K562 (cell line): ENCODE measurements around the gene PLD1.

Experiments used
- SMAD1 ChIP-seq: fragments of 150-350 bp; IDR thresholded peaks from 2 replicates; pipeline ENCODE4 v1.6.1; 2014; ENCODE audit warnings: low read length, low read depth; ENCODE audit not compliant: partially characterized antibody
- ZFP36 ChIP-seq: fragments of 150-350 bp; IDR thresholded peaks from 2 replicates; pipeline ENCODE4 v1.6.1; 2018; ENCODE audit warnings: low read length, low read depth; ENCODE audit not compliant: partially characterized antibody
- TF ChIP-seq, protein P1 (sequence below), 3 experiments: IDR thresholded peaks in 2 of 3; conservative IDR thresholded peaks in 1 of 3; 2 replicates each; pipeline ENCODE4 v1.5.1; 2011 to 2012; ENCODE audit warnings: low read length in 3 of 3, mild to moderate bottlenecking in 3 of 3, control low read depth in 2 of 3, improper control_type of control experiment in 1 of 3, inconsistent platforms in 1 of 3, low read depth in 1 of 3, mixed read lengths in 1 of 3, moderate library complexity in 1 of 3; ENCODE audit not compliant: insufficient read depth in 2 of 3
- TF ChIP-seq, protein P2 (sequence below): fragments of 450-650 bp; IDR thresholded peaks from 2 replicates; pipeline ENCODE4 v1.6.1; 2018; ENCODE audit not compliant: partially characterized antibody

DNA sequence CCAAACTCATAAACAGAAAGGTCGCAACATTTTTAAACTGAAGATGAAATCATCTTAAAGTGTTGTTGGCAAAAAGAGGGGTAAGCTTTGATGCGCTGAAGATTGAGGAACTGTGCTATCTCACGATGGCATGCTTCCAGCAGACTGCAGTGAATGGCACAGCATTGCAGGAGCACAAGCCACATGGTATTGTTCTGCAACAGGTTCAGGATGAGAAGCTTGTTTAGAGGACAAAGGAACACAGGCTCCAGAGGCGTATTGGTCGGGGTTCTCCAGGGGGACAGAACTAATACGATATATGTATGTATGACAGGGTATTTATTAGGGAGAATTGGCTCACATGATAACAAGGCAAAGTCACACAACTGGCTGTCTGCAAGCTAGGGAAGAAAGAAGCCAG lies 13.8 kb upstream of the PLD1 start:
- TF ChIP-seq ZFP36: no peak
- TF ChIP-seq, protein P1, sequence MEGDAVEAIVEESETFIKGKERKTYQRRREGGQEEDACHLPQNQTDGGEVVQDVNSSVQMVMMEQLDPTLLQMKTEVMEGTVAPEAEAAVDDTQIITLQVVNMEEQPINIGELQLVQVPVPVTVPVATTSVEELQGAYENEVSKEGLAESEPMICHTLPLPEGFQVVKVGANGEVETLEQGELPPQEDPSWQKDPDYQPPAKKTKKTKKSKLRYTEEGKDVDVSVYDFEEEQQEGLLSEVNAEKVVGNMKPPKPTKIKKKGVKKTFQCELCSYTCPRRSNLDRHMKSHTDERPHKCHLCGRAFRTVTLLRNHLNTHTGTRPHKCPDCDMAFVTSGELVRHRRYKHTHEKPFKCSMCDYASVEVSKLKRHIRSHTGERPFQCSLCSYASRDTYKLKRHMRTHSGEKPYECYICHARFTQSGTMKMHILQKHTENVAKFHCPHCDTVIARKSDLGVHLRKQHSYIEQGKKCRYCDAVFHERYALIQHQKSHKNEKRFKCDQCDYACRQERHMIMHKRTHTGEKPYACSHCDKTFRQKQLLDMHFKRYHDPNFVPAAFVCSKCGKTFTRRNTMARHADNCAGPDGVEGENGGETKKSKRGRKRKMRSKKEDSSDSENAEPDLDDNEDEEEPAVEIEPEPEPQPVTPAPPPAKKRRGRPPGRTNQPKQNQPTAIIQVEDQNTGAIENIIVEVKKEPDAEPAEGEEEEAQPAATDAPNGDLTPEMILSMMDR (IDR thresholded peaks at IDR 0.05 in 2 of 3, conservative IDR thresholded peaks at IDR 0.05 in 1 of 3; ENCODE audit: insufficient read depth in 2 of 3, low read depth in 1 of 3, low read length in 3 of 3): no peak
- TF ChIP-seq SMAD1: no peak
- TF ChIP-seq, protein P2, sequence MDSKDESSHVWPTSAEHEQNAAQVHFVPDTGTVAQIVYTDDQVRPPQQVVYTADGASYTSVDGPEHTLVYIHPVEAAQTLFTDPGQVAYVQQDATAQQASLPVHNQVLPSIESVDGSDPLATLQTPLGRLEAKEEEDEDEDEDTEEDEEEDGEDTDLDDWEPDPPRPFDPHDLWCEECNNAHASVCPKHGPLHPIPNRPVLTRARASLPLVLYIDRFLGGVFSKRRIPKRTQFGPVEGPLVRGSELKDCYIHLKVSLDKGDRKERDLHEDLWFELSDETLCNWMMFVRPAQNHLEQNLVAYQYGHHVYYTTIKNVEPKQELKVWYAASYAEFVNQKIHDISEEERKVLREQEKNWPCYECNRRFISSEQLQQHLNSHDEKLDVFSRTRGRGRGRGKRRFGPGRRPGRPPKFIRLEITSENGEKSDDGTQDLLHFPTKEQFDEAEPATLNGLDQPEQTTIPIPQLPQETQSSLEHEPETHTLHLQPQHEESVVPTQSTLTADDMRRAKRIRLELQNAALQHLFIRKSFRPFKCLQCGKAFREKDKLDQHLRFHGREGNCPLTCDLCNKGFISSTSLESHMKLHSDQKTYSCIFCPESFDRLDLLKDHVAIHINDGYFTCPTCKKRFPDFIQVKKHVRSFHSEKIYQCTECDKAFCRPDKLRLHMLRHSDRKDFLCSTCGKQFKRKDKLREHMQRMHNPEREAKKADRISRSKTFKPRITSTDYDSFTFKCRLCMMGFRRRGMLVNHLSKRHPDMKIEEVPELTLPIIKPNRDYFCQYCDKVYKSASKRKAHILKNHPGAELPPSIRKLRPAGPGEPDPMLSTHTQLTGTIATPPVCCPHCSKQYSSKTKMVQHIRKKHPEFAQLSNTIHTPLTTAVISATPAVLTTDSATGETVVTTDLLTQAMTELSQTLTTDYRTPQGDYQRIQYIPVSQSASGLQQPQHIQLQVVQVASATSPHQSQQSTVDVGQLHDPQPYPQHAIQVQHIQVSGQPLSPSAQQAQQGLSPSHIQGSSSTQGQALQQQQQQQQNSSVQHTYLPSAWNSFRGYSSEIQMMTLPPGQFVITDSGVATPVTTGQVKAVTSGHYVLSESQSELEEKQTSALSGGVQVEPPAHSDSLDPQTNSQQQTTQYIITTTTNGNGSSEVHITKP: no peak
